NT2/D1 (cell line): ENCODE measurements around the gene CDC14A.

ENCODE experiments used
- SUZ12 ChIP-seq: IDR thresholded peaks from 2 replicates; pipeline ENCODE4 v1.6.1; 2011; ENCODE audit not compliant: insufficient read length, insufficient read depth; ENCODE audit errors: extremely low read depth
- YY1 ChIP-seq: IDR thresholded peaks from 2 replicates; pipeline ENCODE4 v1.6.1; 2011; ENCODE audit not compliant: insufficient read length, insufficient read depth
- ZNF274 ChIP-seq: IDR thresholded peaks from 2 replicates; pipeline ENCODE4 v1.6.1; 2011; ENCODE audit warnings: mild to moderate bottlenecking, low read depth, low read length

GRCh38 chr1:100366209-100366525 is 13.9 kb downstream of the CDC14A start:
- TF ChIP-seq SUZ12 (no peak), ZNF274 (no peak), YY1 (no peak)
